GM12878 (cell line): ENCODE measurements around the gene USP31. TPM values are rescaled to one million over a fixed set of nuclear protein-coding genes. Genes with fewer than 3 reads are reported as not detected.

Experiments
- CHD2 ChIP-seq: IDR thresholded peaks from 2 replicates; pipeline ENCODE4 v1.6.1; 2011; ENCODE audit warnings: low read depth, low read length, improper control_type of control experiment, borderline replicate concordance
- NBN ChIP-seq: fragments of 450-650 bp; IDR thresholded peaks from 2 replicates; pipeline ENCODE4 v1.6.1; 2016
- NR2C2 ChIP-seq: IDR thresholded peaks from 2 replicates; pipeline ENCODE4 v1.6.1; 2011; ENCODE audit warnings: borderline replicate concordance, low read depth; ENCODE audit not compliant: control insufficient read depth, insufficient read length
- NR2F1 ChIP-seq: fragments of 450-650 bp; conservative IDR thresholded peaks from 2 replicates; pipeline ENCODE4 v1.6.1; 2017; ENCODE audit warnings: mild to moderate bottlenecking
- PAX8 ChIP-seq: fragments of 450-650 bp; IDR thresholded peaks from 2 replicates; pipeline ENCODE4 v1.6.1; 2017; ENCODE audit warnings: mild to moderate bottlenecking, moderate library complexity
- POU2F2 ChIP-seq: IDR thresholded peaks from 3 replicates; pipeline ENCODE4 v1.6.1; 2011; ENCODE audit warnings: low read depth, mild to moderate bottlenecking, low read length, borderline replicate concordance
- RELB ChIP-seq: fragments of 450-650 bp; IDR thresholded peaks from 2 replicates; pipeline ENCODE4 v1.6.1; 2017; ENCODE audit warnings: low read depth, mild to moderate bottlenecking, moderate library complexity
- SMAD1 ChIP-seq: fragments of 450-650 bp; IDR thresholded peaks from 2 replicates; pipeline ENCODE4 v1.6.1; 2018; ENCODE audit warnings: mild to moderate bottlenecking, low read depth; ENCODE audit not compliant: partially characterized antibody
- SUPT20H ChIP-seq: IDR thresholded peaks from 2 replicates; pipeline ENCODE4 v1.6.1; 2011; ENCODE audit warnings: low read depth, mild to moderate bottlenecking, low read length, moderate library complexity, borderline replicate concordance; ENCODE audit not compliant: control insufficient read depth
- TCF12 ChIP-seq: IDR thresholded peaks from 2 replicates; pipeline ENCODE4 v1.6.1; 2011; ENCODE audit warnings: low read depth, mild to moderate bottlenecking, low read length
- ZBTB33 ChIP-seq: fragments of 450-650 bp; IDR thresholded peaks from 2 replicates; pipeline ENCODE4 v1.6.1; 2017; ENCODE audit warnings: mild to moderate bottlenecking
- ZNF384 ChIP-seq: IDR thresholded peaks from 2 replicates; pipeline ENCODE4 v1.6.1; 2012; ENCODE audit warnings: low read depth, mild to moderate bottlenecking, low read length, improper control_type of control experiment, borderline replicate concordance
- polyA plus RNA-seq, 11 experiments: library from polyadenylated mRNA; depleted of rRNA in 4 of 11; unstranded in 6 of 11; stranded (reverse) in 5 of 11; fragments of >200 nt; fragmentation: Nextera tagmentation in 4 of 11; fragmentation: Illumina TruSeq in 1 of 11; extraction: Ambion mirVana in 4 of 11; extraction: Trizol in 1 of 11; gene quantifications; 1 replicate in 1 of 11; 2 replicates in 10 of 11; pipeline versions ENCODE4 v1.2.1 to v1.2.3, GENCODE V29; 2011 to 2016; ENCODE audit warnings: inconsistent platforms in 2 of 11, missing spikeins in 2 of 11, low read depth in 1 of 11
- total RNA-seq, 4 experiments: library from RNA; depleted of rRNA in 3 of 4; stranded (reverse); fragments of >200 nt in 3 of 4; fragmentation: Illumina TruSeq in 1 of 4; extraction: Trizol in 1 of 4; gene quantifications; 2 replicates each; pipeline versions ENCODE4 v1.2.1 to v1.2.3, GENCODE V29; 2013 to 2021

Gene USP31
- total and polyA plus RNA-seq, 10 of the 15 experiments (the other 5 are each of a cell fraction or from before 2014, with no cell fraction given), result 0.87 to 6.5 (median 3.2) TPM

GRCh38 chr16:23185656-23186055 is 36.4 kb upstream of the USP31 start (continued):
- TF ChIP-seq RELB (no peak), ZBTB33 (no peak), SMAD1 (no peak), NR2C2 (no peak), ZNF384 (no peak), NBN (no peak), SUPT20H (no peak), PAX8 (no peak), NR2F1 (no peak), TCF12 (no peak), POU2F2 (no peak), CHD2 (no peak)
